ENCODE results near the gene ACAD9. TPM values are rescaled to one million over a fixed set of nuclear protein-coding genes. Genes with fewer than 3 reads are reported as not detected.

Gene ACAD9
- total RNA-seq, 1 experiment from 2014 or later = 43.1 TPM

DNA sequence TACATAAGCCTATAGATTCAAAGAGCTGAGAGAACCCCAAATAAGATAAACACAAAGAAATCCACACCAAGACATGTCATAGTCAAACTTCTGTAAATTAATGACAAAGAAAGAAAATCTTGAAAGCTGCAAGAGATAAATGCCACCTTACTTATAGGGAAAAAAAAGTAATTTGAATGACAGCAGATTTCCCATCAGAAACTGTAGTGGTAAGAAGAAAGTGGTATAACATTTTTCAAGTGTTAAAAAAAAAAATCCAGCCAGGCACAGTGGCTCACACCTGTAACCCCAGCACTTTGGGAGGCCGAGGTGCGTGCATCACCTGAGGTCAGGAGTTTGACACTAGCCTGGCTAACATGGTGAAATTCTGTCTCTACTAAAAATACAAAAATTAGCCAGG lies 77.0 kb downstream of the ACAD9 start:
- CTCF ChIA-PET = interaction anchor here (0.9 kb wide), 1 partner anchor 14 kb away, joined by 5 read pairs; no protein-coding TSS in a partner anchor
- POLR2A ChIA-PET = no interaction called here
- H3K9me3 Mint-ChIP-seq (ENCODE audit: unreplicated experiment) = no peaks in the 10 kb centered on the region

More for the DNA sequence above, 77.0 kb downstream of the ACAD9 start:
- no peak overlapping the region for H3K4me3 Mint-ChIP-seq (ENCODE audit: unreplicated experiment)
- no TSS peak for BruUV-seq (replicated peaks)
- no peaks in the 10 kb centered on the region for H3K36me3 Mint-ChIP-seq (ENCODE audit: insufficient read depth, unreplicated experiment)
- H3K27ac Mint-ChIP-seq (ENCODE audit: low read depth, unreplicated experiment) = no peak overlapping the region
- no peak for DNase-seq (ENCODE audit: unreplicated experiment)
- TF ChIP-seq, protein P1, sequence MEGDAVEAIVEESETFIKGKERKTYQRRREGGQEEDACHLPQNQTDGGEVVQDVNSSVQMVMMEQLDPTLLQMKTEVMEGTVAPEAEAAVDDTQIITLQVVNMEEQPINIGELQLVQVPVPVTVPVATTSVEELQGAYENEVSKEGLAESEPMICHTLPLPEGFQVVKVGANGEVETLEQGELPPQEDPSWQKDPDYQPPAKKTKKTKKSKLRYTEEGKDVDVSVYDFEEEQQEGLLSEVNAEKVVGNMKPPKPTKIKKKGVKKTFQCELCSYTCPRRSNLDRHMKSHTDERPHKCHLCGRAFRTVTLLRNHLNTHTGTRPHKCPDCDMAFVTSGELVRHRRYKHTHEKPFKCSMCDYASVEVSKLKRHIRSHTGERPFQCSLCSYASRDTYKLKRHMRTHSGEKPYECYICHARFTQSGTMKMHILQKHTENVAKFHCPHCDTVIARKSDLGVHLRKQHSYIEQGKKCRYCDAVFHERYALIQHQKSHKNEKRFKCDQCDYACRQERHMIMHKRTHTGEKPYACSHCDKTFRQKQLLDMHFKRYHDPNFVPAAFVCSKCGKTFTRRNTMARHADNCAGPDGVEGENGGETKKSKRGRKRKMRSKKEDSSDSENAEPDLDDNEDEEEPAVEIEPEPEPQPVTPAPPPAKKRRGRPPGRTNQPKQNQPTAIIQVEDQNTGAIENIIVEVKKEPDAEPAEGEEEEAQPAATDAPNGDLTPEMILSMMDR (IDR thresholded peaks at IDR 0.05; ENCODE audit: unreplicated experiment) = no peak
- no peaks in the 10 kb centered on the region for H3K4me1 Mint-ChIP-seq (ENCODE audit: insufficient read depth, unreplicated experiment)
- intact Hi-C loops (cut with micrococcal nuclease) = no loop called here
- peaks cover 33% of the 10 kb centered on the region for H3K27me3 Mint-ChIP-seq (ENCODE audit: insufficient read depth, unreplicated experiment)

Other genes with a start within 250 kb of the ACAD9 start
- gene RPN1, start 228.8 kb upstream of the ACAD9 start, total RNA-seq (2022) = 212 and 240 TPM in 2 replicates
- 172 and 221 TPM in 2 replicates for gene RAB7A, start 153.4 kb upstream of the ACAD9 start, total RNA-seq (2022)
- 0.10 and 0.16 TPM in 2 replicates for gene CFAP92, start 114.5 kb downstream of the ACAD9 start, total RNA-seq (2022)
- not detected in 2 replicates for gene EFCC1, start 121.7 kb downstream of the ACAD9 start, total RNA-seq (2022)
- not detected in 2 replicates for gene GP9, start 181.2 kb downstream of the ACAD9 start, total RNA-seq (2022)
- 18.5 and 18.9 TPM in 2 replicates for gene RAB43, start 242.2 kb downstream of the ACAD9 start, total RNA-seq (2022)